ENCODE results near the gene GAK.

DNA sequence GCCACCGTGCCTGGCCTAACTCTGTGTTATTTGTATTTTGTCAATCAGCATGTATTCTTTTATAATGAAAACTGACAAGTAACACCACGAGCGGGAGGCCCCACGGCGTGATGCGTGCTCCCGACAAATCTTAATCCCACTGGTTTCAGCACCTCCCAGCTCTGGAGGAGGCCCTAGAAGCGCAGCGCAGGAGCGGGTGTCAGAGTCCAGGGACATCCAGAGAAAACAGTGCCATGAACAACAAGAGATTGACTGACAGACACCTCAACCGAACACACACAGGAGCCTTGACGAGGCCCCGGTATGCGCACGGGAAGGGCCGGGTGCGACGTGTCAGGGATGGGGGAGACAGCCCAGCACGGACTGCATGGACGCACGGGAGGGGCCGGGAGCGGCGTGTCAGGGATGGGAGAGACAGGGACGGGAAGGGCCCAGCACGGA, 23.0 kb downstream of the GAK start:
- TF ChIP-seq, protein P1, sequence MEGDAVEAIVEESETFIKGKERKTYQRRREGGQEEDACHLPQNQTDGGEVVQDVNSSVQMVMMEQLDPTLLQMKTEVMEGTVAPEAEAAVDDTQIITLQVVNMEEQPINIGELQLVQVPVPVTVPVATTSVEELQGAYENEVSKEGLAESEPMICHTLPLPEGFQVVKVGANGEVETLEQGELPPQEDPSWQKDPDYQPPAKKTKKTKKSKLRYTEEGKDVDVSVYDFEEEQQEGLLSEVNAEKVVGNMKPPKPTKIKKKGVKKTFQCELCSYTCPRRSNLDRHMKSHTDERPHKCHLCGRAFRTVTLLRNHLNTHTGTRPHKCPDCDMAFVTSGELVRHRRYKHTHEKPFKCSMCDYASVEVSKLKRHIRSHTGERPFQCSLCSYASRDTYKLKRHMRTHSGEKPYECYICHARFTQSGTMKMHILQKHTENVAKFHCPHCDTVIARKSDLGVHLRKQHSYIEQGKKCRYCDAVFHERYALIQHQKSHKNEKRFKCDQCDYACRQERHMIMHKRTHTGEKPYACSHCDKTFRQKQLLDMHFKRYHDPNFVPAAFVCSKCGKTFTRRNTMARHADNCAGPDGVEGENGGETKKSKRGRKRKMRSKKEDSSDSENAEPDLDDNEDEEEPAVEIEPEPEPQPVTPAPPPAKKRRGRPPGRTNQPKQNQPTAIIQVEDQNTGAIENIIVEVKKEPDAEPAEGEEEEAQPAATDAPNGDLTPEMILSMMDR (IDR thresholded peaks at IDR 0.05) = no peak
- no peak for TF ChIP-seq POLR2A (IDR thresholded peaks at IDR 0.05)

Data from right lobe of liver (tissue), 4 donors.